Loucy (cell line): ENCODE results near the gene KCNV2.

Experiments
- EZH2phosphoT487 ChIP-seq: fragments of 200-600 bp; IDR thresholded peaks from 2 replicates; pipeline ENCODE4 v1.6.1; 2018; ENCODE audit warnings: antibody characterized with exemption, mild to moderate bottlenecking, moderate library complexity, borderline replicate concordance
- TF ChIP-seq, protein P1 (sequence below): fragments of 200-600 bp; sonication (generic); conservative IDR thresholded peaks from 2 replicates; pipeline ENCODE4 v1.5.1; 2014; ENCODE audit warnings: mild to moderate bottlenecking, antibody characterized with exemption, low read length

DNA sequence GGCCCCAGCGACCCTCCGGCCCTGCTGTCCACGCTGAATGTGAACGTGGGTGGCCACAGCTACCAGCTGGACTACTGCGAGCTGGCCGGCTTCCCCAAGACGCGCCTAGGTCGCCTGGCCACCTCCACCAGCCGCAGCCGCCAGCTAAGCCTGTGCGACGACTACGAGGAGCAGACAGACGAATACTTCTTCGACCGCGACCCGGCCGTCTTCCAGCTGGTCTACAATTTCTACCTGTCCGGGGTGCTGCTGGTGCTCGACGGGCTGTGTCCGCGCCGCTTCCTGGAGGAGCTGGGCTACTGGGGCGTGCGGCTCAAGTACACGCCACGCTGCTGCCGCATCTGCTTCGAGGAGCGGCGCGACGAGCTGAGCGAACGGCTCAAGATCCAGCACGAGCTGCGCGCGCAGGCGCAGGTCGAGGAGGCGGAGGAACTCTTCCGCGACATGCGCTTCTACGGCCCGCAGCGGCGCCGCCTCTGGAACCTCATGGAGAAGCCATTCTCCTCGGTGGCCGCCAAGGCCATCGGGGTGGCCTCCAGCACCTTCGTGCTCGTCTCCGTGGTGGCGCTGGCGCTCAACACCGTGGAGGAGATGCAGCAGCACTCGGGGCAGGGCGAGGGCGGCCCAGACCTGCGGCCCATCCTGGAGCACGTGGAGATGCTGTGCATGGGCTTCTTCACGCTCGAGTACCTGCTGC lies 839 bp downstream of the KCNV2 start:
- TF ChIP-seq, protein P1, sequence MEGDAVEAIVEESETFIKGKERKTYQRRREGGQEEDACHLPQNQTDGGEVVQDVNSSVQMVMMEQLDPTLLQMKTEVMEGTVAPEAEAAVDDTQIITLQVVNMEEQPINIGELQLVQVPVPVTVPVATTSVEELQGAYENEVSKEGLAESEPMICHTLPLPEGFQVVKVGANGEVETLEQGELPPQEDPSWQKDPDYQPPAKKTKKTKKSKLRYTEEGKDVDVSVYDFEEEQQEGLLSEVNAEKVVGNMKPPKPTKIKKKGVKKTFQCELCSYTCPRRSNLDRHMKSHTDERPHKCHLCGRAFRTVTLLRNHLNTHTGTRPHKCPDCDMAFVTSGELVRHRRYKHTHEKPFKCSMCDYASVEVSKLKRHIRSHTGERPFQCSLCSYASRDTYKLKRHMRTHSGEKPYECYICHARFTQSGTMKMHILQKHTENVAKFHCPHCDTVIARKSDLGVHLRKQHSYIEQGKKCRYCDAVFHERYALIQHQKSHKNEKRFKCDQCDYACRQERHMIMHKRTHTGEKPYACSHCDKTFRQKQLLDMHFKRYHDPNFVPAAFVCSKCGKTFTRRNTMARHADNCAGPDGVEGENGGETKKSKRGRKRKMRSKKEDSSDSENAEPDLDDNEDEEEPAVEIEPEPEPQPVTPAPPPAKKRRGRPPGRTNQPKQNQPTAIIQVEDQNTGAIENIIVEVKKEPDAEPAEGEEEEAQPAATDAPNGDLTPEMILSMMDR: no peak
- TF ChIP-seq EZH2phosphoT487: no peak
